Measurements from ENCODE around the gene PODN. TPM values are rescaled to one million over a fixed set of nuclear protein-coding genes. Genes with fewer than 3 reads are reported as not detected.

The PODN gene
- total RNA-seq, 2 experiments from 2014 or later: not detected

DNA sequence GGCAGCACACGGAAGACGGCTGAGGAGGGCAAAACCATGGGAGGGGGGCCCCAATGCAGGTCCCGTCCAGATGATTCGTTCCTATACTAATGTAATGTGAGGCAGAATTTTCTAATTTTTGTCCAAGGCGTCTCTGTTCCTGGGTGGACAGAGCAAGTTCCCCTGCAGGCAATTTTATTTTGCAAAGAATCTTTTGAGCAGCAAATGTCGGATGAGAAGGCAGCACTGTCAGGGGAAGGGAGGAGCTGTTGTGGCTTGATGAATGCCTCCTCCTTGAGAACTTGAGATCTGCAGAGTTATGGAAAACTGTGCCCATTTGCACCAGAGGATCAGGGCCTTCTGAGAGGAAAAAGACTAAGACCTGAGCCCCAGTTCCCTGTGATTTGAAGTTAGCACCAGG lies 63.1 kb downstream of the PODN start:
- CTCF ChIA-PET: no interaction called here
- H3K27ac Mint-ChIP-seq: no peak overlapping the region
- POLR2A ChIA-PET: no interaction called here

DNA sequence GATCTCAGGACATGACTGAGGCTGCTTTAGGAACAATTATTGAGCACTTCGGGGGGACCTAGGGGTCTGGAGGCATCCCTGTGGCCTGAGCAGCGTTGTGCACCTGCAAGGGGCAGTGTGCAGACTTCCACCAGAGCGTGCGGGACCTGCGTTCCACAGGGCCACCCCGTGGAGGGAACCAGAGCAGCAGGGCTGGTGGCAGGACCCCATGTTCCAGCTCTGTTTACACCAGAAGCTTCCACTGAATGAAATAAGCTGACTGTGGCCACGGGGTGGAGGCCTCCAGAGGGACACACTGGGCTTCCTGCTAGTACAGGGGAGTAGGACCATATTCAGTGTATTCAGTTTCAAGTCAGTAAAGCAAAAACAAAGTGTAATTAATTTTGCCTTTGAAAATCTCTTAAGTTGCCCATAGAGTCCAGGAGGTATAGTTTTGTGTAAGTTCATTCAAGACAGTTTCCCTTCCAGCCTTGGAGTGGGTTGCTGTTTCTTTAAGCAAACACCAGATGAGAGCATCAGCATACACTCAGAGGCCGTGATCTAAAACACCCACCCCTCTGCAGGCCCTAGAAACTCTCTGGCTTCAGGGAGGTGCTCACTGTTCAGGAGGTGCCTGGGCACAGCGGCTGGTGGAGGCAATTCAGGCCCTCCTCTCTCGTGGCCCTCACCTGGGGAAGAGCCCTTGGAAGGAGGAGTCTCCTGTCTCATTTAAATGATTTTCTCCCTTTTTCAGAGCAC lies 63.8 kb downstream of the PODN start:
- Mint-ChIP-seq H3K36me3 (ENCODE audit: low read depth) (no peaks in the 10 kb centered on the region), H3K27me3 (no peaks in the 10 kb centered on the region), H3K4me3 (no peak overlapping the region), H3K4me1 (ENCODE audit: low read depth) (no peaks in the 10 kb centered on the region), H3K9me3 (no peaks in the 10 kb centered on the region), H3K27ac (no peak overlapping the region)
- TF ChIP-seq, protein P1, sequence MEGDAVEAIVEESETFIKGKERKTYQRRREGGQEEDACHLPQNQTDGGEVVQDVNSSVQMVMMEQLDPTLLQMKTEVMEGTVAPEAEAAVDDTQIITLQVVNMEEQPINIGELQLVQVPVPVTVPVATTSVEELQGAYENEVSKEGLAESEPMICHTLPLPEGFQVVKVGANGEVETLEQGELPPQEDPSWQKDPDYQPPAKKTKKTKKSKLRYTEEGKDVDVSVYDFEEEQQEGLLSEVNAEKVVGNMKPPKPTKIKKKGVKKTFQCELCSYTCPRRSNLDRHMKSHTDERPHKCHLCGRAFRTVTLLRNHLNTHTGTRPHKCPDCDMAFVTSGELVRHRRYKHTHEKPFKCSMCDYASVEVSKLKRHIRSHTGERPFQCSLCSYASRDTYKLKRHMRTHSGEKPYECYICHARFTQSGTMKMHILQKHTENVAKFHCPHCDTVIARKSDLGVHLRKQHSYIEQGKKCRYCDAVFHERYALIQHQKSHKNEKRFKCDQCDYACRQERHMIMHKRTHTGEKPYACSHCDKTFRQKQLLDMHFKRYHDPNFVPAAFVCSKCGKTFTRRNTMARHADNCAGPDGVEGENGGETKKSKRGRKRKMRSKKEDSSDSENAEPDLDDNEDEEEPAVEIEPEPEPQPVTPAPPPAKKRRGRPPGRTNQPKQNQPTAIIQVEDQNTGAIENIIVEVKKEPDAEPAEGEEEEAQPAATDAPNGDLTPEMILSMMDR (IDR thresholded peaks at IDR 0.05): no peak
- POLR2A ChIA-PET: no interaction called here
- no peak for ATAC-seq
- CTCF ChIA-PET: no interaction called here
- intact Hi-C loops (cut with micrococcal nuclease): no loop called here
- no peak for DNase-seq

More for the DNA sequence above, 63.1 kb downstream of the PODN start:
- Mint-ChIP-seq H3K27me3 (no peaks in the 10 kb centered on the region), H3K9me3 (no peaks in the 10 kb centered on the region), H3K36me3 (ENCODE audit: low read depth) (no peaks in the 10 kb centered on the region), H3K4me3 (no peak overlapping the region), H3K4me1 (ENCODE audit: low read depth) (no peaks in the 10 kb centered on the region)
- TF ChIP-seq, protein P1 (IDR thresholded peaks at IDR 0.05): no peak
- intact Hi-C loops (cut with micrococcal nuclease): no loop called here
- no peak for DNase-seq
- no peak for ATAC-seq

DNA sequence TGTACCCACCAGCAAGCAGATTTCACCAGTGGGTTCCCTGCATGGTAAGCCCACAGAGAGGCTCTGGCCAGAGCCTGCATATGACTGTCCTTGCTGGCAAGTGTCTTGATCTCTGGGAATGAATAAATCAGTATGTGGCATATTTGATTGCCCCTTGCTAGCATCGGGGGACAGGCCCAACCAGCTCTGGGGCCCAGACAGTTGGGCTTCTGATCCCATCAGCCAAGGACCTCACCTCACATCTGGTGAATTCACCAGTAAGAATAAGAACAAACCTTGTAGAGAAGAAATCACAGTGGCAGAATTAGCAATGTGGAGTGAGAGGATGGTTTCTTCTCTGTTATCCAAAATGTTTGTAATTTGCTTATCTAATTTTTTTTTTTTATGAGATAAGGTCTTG lies 64.5 kb downstream of the PODN start:
- TF ChIP-seq, protein P1 (IDR thresholded peaks at IDR 0.05): no peak
- H3K27ac Mint-ChIP-seq: no peak overlapping the region
- POLR2A ChIA-PET: no interaction called here
- ATAC-seq (no peak), DNase-seq (no peak)
- CTCF ChIA-PET: no interaction called here
- H3K4me1 Mint-ChIP-seq (ENCODE audit: low read depth): no peaks in the 10 kb centered on the region
- H3K36me3 Mint-ChIP-seq (ENCODE audit: low read depth): no peaks in the 10 kb centered on the region
- intact Hi-C loops (cut with micrococcal nuclease): no loop called here
- H3K4me3 Mint-ChIP-seq: no peak overlapping the region
- H3K9me3 Mint-ChIP-seq: no peaks in the 10 kb centered on the region
- H3K27me3 Mint-ChIP-seq: no peaks in the 10 kb centered on the region

DNA sequence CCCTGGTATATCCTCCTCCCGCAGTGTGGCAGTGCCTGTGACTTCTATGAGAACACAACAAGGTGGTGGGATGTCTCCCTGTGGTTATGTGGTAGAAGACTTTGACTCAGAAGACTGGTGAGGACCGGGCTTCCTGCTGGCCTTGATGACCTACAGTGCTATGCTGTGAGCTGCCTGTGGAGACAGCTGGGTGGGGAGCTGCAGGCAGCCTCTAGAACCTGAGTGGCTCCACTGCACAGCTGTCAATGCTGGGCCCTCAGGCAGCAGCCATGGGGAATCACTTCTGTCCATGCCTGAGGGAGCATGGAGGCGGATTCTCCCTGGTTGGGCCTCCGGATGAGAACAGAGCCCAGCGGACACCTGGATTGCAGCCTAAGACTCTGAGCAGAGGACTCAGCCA lies 65.5 kb downstream of the PODN start:
- Mint-ChIP-seq H3K27ac (no peak overlapping the region), H3K36me3 (ENCODE audit: low read depth) (no peaks in the 10 kb centered on the region), H3K9me3 (no peaks in the 10 kb centered on the region), H3K27me3 (no peaks in the 10 kb centered on the region), H3K4me1 (ENCODE audit: low read depth) (no peaks in the 10 kb centered on the region), H3K4me3 (no peak overlapping the region)
- POLR2A ChIA-PET: no interaction called here
- intact Hi-C loops (cut with micrococcal nuclease): no loop called here
- DNase-seq (peak; percentile 27), ATAC-seq (peak; percentile 81)
- CTCF ChIA-PET: no interaction called here
- TF ChIP-seq, protein P1 (IDR thresholded peaks at IDR 0.05): no peak

DNA sequence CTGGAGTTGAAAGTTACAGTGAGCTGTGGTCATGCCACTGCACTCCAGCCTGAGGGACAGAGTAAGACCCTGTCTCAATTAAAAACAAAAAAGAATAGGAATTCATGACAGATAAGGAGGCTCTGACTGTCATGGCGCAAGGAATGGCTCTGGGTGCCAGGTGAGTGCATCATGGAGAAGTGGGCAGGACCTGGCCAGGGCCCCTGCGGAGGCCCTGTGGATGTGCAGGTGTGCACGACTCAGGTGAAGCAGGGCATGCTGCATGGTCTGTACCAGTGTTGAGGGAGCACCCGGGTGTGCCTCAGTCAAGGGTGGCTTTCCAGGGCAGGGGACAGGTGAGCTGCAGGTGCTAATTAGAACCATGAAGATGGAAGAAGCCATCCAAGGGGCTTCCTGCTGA lies 66.4 kb downstream of the PODN start:
- ChIA-PET POLR2A (no interaction called here), CTCF (no interaction called here)
- H3K27ac Mint-ChIP-seq: no peak overlapping the region
- no peaks in the 10 kb centered on the region for H3K4me1 Mint-ChIP-seq (ENCODE audit: low read depth)
- DNase-seq: no peak
- intact Hi-C loops (cut with micrococcal nuclease): no loop called here
- TF ChIP-seq, protein P1 (IDR thresholded peaks at IDR 0.05): no peak
- no peak for ATAC-seq
- no peaks in the 10 kb centered on the region for H3K36me3 Mint-ChIP-seq (ENCODE audit: low read depth)
- H3K9me3 Mint-ChIP-seq: no peaks in the 10 kb centered on the region
- H3K4me3 Mint-ChIP-seq: no peak overlapping the region
- H3K27me3 Mint-ChIP-seq: no peaks in the 10 kb centered on the region
